Measurements from ENCODE around the gene ZNF223. TPM values are rescaled to one million over a fixed set of nuclear protein-coding genes. Genes with fewer than 3 reads are reported as not detected.

ZNF223 gene
- total and polyA plus RNA-seq, 9 of the 15 experiments (the other 6 are each of a cell fraction or from before 2014, with no cell fraction given): 0.21 to 1.8 (median 0.71) TPM

- TF ChIP-seq ZBTB49 (CRISPR knock-in tag; IDR thresholded peaks at IDR 0.05; ENCODE audit: borderline replicate concordance) (no peak), SMARCB1 (IDR thresholded peaks at IDR 0.05; ENCODE audit: insufficient read length, low read depth) (no peak), ZC3H11A (IDR thresholded peaks at IDR 0.05; ENCODE audit: low read depth, low read length) (no peak), ZNF140 (CRISPR knock-in tag; IDR thresholded peaks at IDR 0.05) (no peak), HNRNPLL (IDR thresholded peaks at IDR 0.05; ENCODE audit: low read depth, low read length, poor library complexity, severe bottlenecking) (no peak), ZNF408 (CRISPR knock-in tag; IDR thresholded peaks at IDR 0.05; ENCODE audit: low read depth) (no peak), MAFF (IDR thresholded peaks at IDR 0.05; ENCODE audit: low read length) (no peak), ZBTB43 (CRISPR knock-in tag; IDR thresholded peaks at IDR 0.05) (no peak), SOX6 (IDR thresholded peaks at IDR 0.05) (peak; percentile 38; the same call in 1 of the 2 replicates), RNF2 (IDR thresholded peaks at IDR 0.05) (no peak), TEAD4 (IDR thresholded peaks at IDR 0.05; ENCODE audit: low read length) (no peak), TEAD4 (CRISPR knock-in tag; IDR thresholded peaks at IDR 0.05; ENCODE audit: borderline replicate concordance) (no peak), NUFIP1 (IDR thresholded peaks at IDR 0.05; ENCODE audit: partially characterized antibody) (no peak), ZNF57 (CRISPR knock-in tag; IDR thresholded peaks at IDR 0.05) (no peak), HDAC1 (IDR thresholded peaks at IDR 0.05) (no peak), ZBTB17 (CRISPR knock-in tag; IDR thresholded peaks at IDR 0.05) (peak; percentile 89), JUNB (CRISPR knock-in tag; conservative IDR thresholded peaks at IDR 0.05) (no peak), ARID3A (IDR thresholded peaks at IDR 0.05; ENCODE audit: borderline replicate concordance, low read depth, low read length) (no peak), E4F1 (CRISPR knock-in tag; IDR thresholded peaks at IDR 0.05; ENCODE audit: borderline replicate concordance) (no peak), THRAP3 (IDR thresholded peaks at IDR 0.05; ENCODE audit: borderline replicate concordance) (no peak), ZNF586 (CRISPR knock-in tag; conservative IDR thresholded peaks at IDR 0.05) (no peak), ZNF232 (CRISPR knock-in tag; IDR thresholded peaks at IDR 0.05) (no peak), MTA1 (IDR thresholded peaks at IDR 0.05; ENCODE audit: borderline replicate concordance) (no peak)
These were observed 20.1 kb downstream of the ZNF223 start, which contains the start of gene ZNF284 (continued) for GRCh38 chr19:44071824-44072542.
